ENCODE measurements around the gene DSPP.

- TF ChIP-seq TCF4 (CRISPR knock-in tag; IDR thresholded peaks at IDR 0.05; ENCODE audit: borderline replicate concordance) (no peak), BACH2 (CRISPR knock-in tag; IDR thresholded peaks at IDR 0.05; ENCODE audit: borderline replicate concordance) (no peak), RARB (CRISPR knock-in tag; IDR thresholded peaks at IDR 0.05) (no peak)
- TF ChIP-seq, protein P1, sequence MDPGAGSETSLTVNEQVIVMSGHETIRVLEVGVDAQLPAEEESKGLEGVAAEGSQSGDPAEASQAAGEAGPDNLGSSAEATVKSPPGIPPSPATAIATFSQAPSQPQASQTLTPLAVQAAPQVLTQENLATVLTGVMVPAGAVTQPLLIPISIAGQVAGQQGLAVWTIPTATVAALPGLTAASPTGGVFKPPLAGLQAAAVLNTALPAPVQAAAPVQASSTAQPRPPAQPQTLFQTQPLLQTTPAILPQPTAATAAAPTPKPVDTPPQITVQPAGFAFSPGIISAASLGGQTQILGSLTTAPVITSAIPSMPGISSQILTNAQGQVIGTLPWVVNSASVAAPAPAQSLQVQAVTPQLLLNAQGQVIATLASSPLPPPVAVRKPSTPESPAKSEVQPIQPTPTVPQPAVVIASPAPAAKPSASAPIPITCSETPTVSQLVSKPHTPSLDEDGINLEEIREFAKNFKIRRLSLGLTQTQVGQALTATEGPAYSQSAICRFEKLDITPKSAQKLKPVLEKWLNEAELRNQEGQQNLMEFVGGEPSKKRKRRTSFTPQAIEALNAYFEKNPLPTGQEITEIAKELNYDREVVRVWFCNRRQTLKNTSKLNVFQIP (CRISPR knock-in tag; IDR thresholded peaks at IDR 0.05; ENCODE audit: borderline replicate concordance, low read depth) = no peak
Observed at GRCh38 chr4:87570290-87570805, 38.0 kb upstream of the DSPP start.

Measured in SK-N-SH treated with all-trans-retinoic acid at 6 μM for 48 hours (cell line).